HepG2 (cell line): ENCODE results near the gene TM2D3. TPM values are rescaled to one million over a fixed set of nuclear protein-coding genes. Genes with fewer than 3 reads are reported as not detected.

Experiments used
- ARID2 ChIP-seq: sonication (generic); formaldehyde crosslinking; IDR thresholded peaks from 2 replicates; pipeline ENCODE4 v1.8.1; 2022; ENCODE audit warnings: mild to moderate bottlenecking, missing genetic modification reagents, borderline replicate concordance
- ATF3 ChIP-seq: sonication (generic); formaldehyde crosslinking; IDR thresholded peaks from 2 replicates; pipeline ENCODE4 v1.4.0; 2020; ENCODE audit warnings: missing genetic modification reagents
- DDIT3 ChIP-seq: sonication (generic); formaldehyde crosslinking; IDR thresholded peaks from 2 replicates; pipeline ENCODE4 v1.4.0; 2020; ENCODE audit warnings: mild to moderate bottlenecking, missing genetic modification reagents
- ETS1 ChIP-seq: sonication (generic); formaldehyde crosslinking; IDR thresholded peaks from 2 replicates; pipeline ENCODE4 v1.4.0; 2020; ENCODE audit warnings: missing genetic modification reagents
- GATAD2A ChIP-seq: IDR thresholded peaks from 2 replicates; pipeline ENCODE4 v1.6.1; 2016
- HMGA1 ChIP-seq: sonication (generic); formaldehyde crosslinking; conservative IDR thresholded peaks from 2 replicates; pipeline ENCODE4 v1.4.0; 2020; ENCODE audit warnings: missing genetic modification reagents
- HMGXB3 ChIP-seq: sonication (generic); formaldehyde crosslinking; IDR thresholded peaks from 2 replicates; pipeline ENCODE4 v1.4.0; 2020; ENCODE audit warnings: missing genetic modification reagents, borderline replicate concordance
- MIER2 ChIP-seq: IDR thresholded peaks from 2 replicates; pipeline ENCODE4 v1.6.1; 2016; ENCODE audit warnings: missing biosample characterization, missing genetic modification reagents
- MIXL1 ChIP-seq: IDR thresholded peaks from 2 replicates; pipeline ENCODE4 v1.6.1; 2016
- MTF1 ChIP-seq: sonication (generic); formaldehyde crosslinking; IDR thresholded peaks from 2 replicates; pipeline ENCODE4 v1.5.0; 2020; ENCODE audit warnings: missing genetic modification reagents
- MYPOP ChIP-seq: sonication (generic); formaldehyde crosslinking; IDR thresholded peaks from 2 replicates; pipeline ENCODE4 v1.8.1; 2023; ENCODE audit warnings: mild to moderate bottlenecking, moderate library complexity, missing genetic modification reagents
- REXO4 ChIP-seq: sonication (generic); formaldehyde crosslinking; IDR thresholded peaks from 2 replicates; pipeline ENCODE4 v1.8.0; 2022; ENCODE audit warnings: missing genetic modification reagents, mild to moderate bottlenecking, borderline replicate concordance
- STAG1 ChIP-seq: sonication (generic); formaldehyde crosslinking; IDR thresholded peaks from 2 replicates; pipeline ENCODE4 v1.4.0; 2020; ENCODE audit warnings: missing genetic modification reagents
- ZBTB25 ChIP-seq: IDR thresholded peaks from 2 replicates; pipeline ENCODE4 v1.6.1; 2018; ENCODE audit warnings: missing genetic modification reagents
- ZNF343 ChIP-seq: sonication (generic); formaldehyde crosslinking; IDR thresholded peaks from 2 replicates; pipeline ENCODE4 v1.4.0; 2020; ENCODE audit warnings: mild to moderate bottlenecking, missing genetic modification reagents
- ZNF569 ChIP-seq: sonication (generic); formaldehyde crosslinking; IDR thresholded peaks from 2 replicates; pipeline ENCODE4 v1.5.0; 2020; ENCODE audit warnings: mild to moderate bottlenecking, missing genetic modification reagents, moderate library complexity, borderline replicate concordance
- ZNF570 ChIP-seq: sonication (generic); formaldehyde crosslinking; IDR thresholded peaks from 2 replicates; pipeline ENCODE4 v1.4.0; 2020; ENCODE audit warnings: mild to moderate bottlenecking, missing genetic modification reagents, borderline replicate concordance
- ZNF737 ChIP-seq: sonication (generic); formaldehyde crosslinking; IDR thresholded peaks from 2 replicates; pipeline ENCODE4 v1.5.0; 2020; ENCODE audit warnings: missing genetic modification reagents, mild to moderate bottlenecking, borderline replicate concordance
- ZNF768 ChIP-seq: sonication (generic); formaldehyde crosslinking; IDR thresholded peaks from 2 replicates; pipeline ENCODE4 v1.4.0; 2020; ENCODE audit warnings: missing genetic modification reagents
- ZNF83 ChIP-seq: sonication (generic); formaldehyde crosslinking; IDR thresholded peaks from 2 replicates; pipeline ENCODE4 v1.4.0; 2020; ENCODE audit warnings: missing genetic modification reagents, mild to moderate bottlenecking, borderline replicate concordance
- ZNF841 ChIP-seq: sonication (generic); formaldehyde crosslinking; IDR thresholded peaks from 2 replicates; pipeline ENCODE4 v1.8.1; 2023; ENCODE audit warnings: missing genetic modification reagents, borderline replicate concordance
- polyA plus RNA-seq, 8 experiments: library from polyadenylated mRNA; depleted of rRNA in 3 of 8; stranded (reverse) in 7 of 8; unstranded in 1 of 8; fragments of >200 nt; fragmentation: Illumina TruSeq in 4 of 8; extraction: Trizol in 4 of 8; gene quantifications; 2 replicates each; pipeline versions ENCODE4 v1.2.1 to v1.2.3, GENCODE V29; 2011 to 2016; ENCODE audit warnings: low read depth in 4 of 8, missing spikeins in 1 of 8, mixed read lengths in 1 of 8; ENCODE audit not compliant: insufficient read depth in 1 of 8
- total RNA-seq, 5 experiments: library from RNA; depleted of rRNA; stranded (reverse); fragments of >200 nt; fragmentation: Illumina TruSeq; extraction: Trizol; gene quantifications; 2 replicates each; pipeline ENCODE4 v1.2.3, GENCODE V29; 2016; ENCODE audit warnings: low read depth in 1 of 5

The TM2D3 gene
- total and polyA plus RNA-seq, 2 of the 13 experiments (the other 11 are each of a cell fraction or from before 2014, with no cell fraction given), result 31.1 to 72.7 TPM

GRCh38 chr15:101651554-101652097, 555 bp downstream of the TM2D3 start (continued):
- 0 out of 2 replicates have a peak, but pooled peaks have one; percentile 53 for TF ChIP-seq ZNF570 (CRISPR knock-in tag)
- TF ChIP-seq ZBTB25 (CRISPR knock-in tag), result no peak
- TF ChIP-seq ATF3, result no peak
- no peak for TF ChIP-seq ZNF83
- TF ChIP-seq MIER2 (CRISPR knock-in tag), result no peak
- no peak for TF ChIP-seq ZNF768
- no peak for TF ChIP-seq ZNF737 (CRISPR knock-in tag)
- peak; percentile 45; the same call in 1 of the 2 replicates for TF ChIP-seq ZNF343
- no peak for TF ChIP-seq ETS1 (CRISPR knock-in tag)
- TF ChIP-seq STAG1 (CRISPR knock-in tag), result no peak
- TF ChIP-seq HMGXB3 (CRISPR knock-in tag), result no peak
- 0 out of 2 replicates have a peak, but pooled peaks have one; percentile 85 for TF ChIP-seq ARID2
- no peak for TF ChIP-seq MYPOP
- TF ChIP-seq DDIT3, result no peak
- TF ChIP-seq GATAD2A (CRISPR knock-in tag), result no peak
- TF ChIP-seq MTF1, result no peak
- TF ChIP-seq ZNF841 (CRISPR knock-in tag), result no peak
- no peak for TF ChIP-seq HMGA1 (CRISPR knock-in tag)
- 0 out of 2 replicates have a peak, but pooled peaks have one; percentile 6 for TF ChIP-seq MIXL1 (CRISPR knock-in tag)
- no peak for TF ChIP-seq ZNF569 (CRISPR knock-in tag)
- TF ChIP-seq REXO4, result peak; percentile 9; the same call in 1 of the 2 replicates
